ENCODE measurements around the gene PRDM16. TPM values are rescaled to one million over a fixed set of nuclear protein-coding genes. Genes with fewer than 3 reads are reported as not detected.
A peak's percentile ranks its signal among the peaks of the same experiment; 100 is the strongest.

The PRDM16 gene
- total RNA-seq, 4 donors from 2014 or later = 5.9 to 41.7 (median 11.2) TPM

- peaks cover 0 to 49% (median 20%) of the 10 kb centered on the region in 4 donors for H3K4me1 ChIP-seq
- H3K36me3 ChIP-seq = no peaks in the 10 kb centered on the region
- H3K27me3 ChIP-seq = peaks cover 0 to 9% of the 10 kb centered on the region in 2 donors
- TF ChIP-seq CTCF (IDR thresholded peaks at IDR 0.05) = no peak
- no peak for TF ChIP-seq POLR2A (IDR thresholded peaks at IDR 0.05)
- TF ChIP-seq EP300 (IDR thresholded peaks at IDR 0.05) = no peak
- WGBS, 2 donors = 90% methylated on average over 12 of the region's 12 CpGs
- H3K9me3 ChIP-seq = no peaks in the 10 kb centered on the region
- H3K4me3 ChIP-seq = no peak overlapping the region
- DNase-seq (ENCODE audit: low spot score in 2 of 2) = no peak
- peak overlapping the region in 2 of 4 donors; percentile 71 to 77 for H3K27ac ChIP-seq
Measured at GRCh38 chr1:3274972-3275371, 206.0 kb downstream of the PRDM16 start.

GRCh38 chr1:3275471-3276340 is 206.7 kb downstream of the PRDM16 start:
- no peak for TF ChIP-seq POLR2A (IDR thresholded peaks at IDR 0.05)
- TF ChIP-seq EP300 (IDR thresholded peaks at IDR 0.05) = no peak
- TF ChIP-seq CTCF (IDR thresholded peaks at IDR 0.05) = no peak
- H3K27ac ChIP-seq = peak overlapping the region in 3 of 4 donors; percentile 45 to 77 (median 71)
- DNase-seq (ENCODE audit: low spot score in 2 of 2) = no peak
- H3K4me1 ChIP-seq = peaks cover 0 to 56% (median 20%) of the 10 kb centered on the region in 4 donors
- no peak overlapping the region for H3K4me3 ChIP-seq
- H3K36me3 ChIP-seq = no peaks in the 10 kb centered on the region
- no peaks in the 10 kb centered on the region for H3K9me3 ChIP-seq
- H3K27me3 ChIP-seq = peaks cover 0 to 9% of the 10 kb centered on the region in 2 donors
- WGBS, 2 donors = 41 to 57% methylated on average over 30 to 31 of the region's 37 CpGs

DNA sequence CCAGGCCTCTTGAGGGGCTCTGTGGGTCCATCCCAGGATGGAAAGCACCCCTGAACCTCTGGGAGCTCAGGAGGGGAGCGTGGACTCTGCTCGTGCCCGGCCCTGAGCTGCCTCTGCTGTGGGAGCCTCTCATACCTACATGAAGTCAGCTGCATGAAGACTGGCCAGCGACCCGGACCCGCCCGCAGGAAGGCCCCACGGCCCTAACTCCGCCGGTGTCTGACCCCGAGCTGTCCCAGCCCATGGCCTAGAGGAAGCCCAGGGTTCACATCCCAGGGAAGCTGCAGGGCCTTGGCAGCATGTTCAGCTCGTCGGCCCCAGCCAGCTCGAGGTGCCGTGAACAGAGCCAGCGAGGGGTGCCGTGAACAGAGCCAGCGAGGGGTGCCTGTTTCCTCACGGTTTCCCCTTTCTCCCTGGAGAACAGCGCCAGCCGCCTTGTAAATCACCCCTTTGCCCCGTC is 207.4 kb downstream of the PRDM16 start:
- Histone ChIP-seq H3K4me3 (no peak overlapping the region), H3K9me3 (no peaks in the 10 kb centered on the region), H3K27ac (peak overlapping the region in 2 of 4 donors; percentile 71 to 77), H3K4me1 (peaks cover 0 to 53% (median 19%) of the 10 kb centered on the region in 4 donors), H3K36me3 (no peaks in the 10 kb centered on the region), H3K27me3 (peaks cover 0 to 5% of the 10 kb centered on the region in 2 donors)
- no peak for DNase-seq (ENCODE audit: low spot score in 2 of 2)
- WGBS, 2 donors = 62 to 84% methylated on average over 7 to 19 of the region's 22 CpGs
- TF ChIP-seq POLR2A (IDR thresholded peaks at IDR 0.05) = no peak
- TF ChIP-seq CTCF (IDR thresholded peaks at IDR 0.05) = no peak
- TF ChIP-seq EP300 (IDR thresholded peaks at IDR 0.05) = no peak

GRCh38 chr1:3277011-3277471 is 208.0 kb downstream of the PRDM16 start:
- WGBS, 2 donors = 79 to 89% methylated on average over 14 to 15 of the region's 15 CpGs
- Histone ChIP-seq H3K27me3 (no peaks in the 10 kb centered on the region), H3K9me3 (no peaks in the 10 kb centered on the region), H3K36me3 (no peaks in the 10 kb centered on the region), H3K4me3 (no peak overlapping the region), H3K27ac (peak overlapping the region in 2 of 4 donors; percentile 77 to 82), H3K4me1 (peaks cover 0 to 51% (median 18%) of the 10 kb centered on the region in 4 donors)
- no peak for TF ChIP-seq CTCF (IDR thresholded peaks at IDR 0.05)
- TF ChIP-seq POLR2A (IDR thresholded peaks at IDR 0.05) = no peak
- TF ChIP-seq EP300 (IDR thresholded peaks at IDR 0.05) = no peak
- DNase-seq (ENCODE audit: low spot score in 2 of 2) = no peak

- H3K27me3 ChIP-seq = no peaks in the 10 kb centered on the region
- TF ChIP-seq CTCF (IDR thresholded peaks at IDR 0.05) (no peak), POLR2A (IDR thresholded peaks at IDR 0.05) (no peak), EP300 (IDR thresholded peaks at IDR 0.05) (no peak)
- H3K9me3 ChIP-seq = no peaks in the 10 kb centered on the region
- peaks cover 0 to 51% (median 18%) of the 10 kb centered on the region in 4 donors for H3K4me1 ChIP-seq
- peak overlapping the region in 1 of 4 donors; percentile 82 for H3K27ac ChIP-seq
- H3K36me3 ChIP-seq = no peaks in the 10 kb centered on the region
- no peak for DNase-seq (ENCODE audit: low spot score in 2 of 2)
- 78 to 88% methylated on average over 18 to 19 of the region's 19 CpGs for WGBS, 2 donors
- no peak overlapping the region for H3K4me3 ChIP-seq
Measured at GRCh38 chr1:3277623-3278022, 208.6 kb downstream of the PRDM16 start.
